Nephron progenitor cell (in vitro differentiated cells): ENCODE data around the gene SEC11C.

Source experiments
- DNase-seq: peaks from one replicate; pipeline ENCODE4 v3.0.0; 2021
- H3K27ac Mint-ChIP-seq: 2 replicates; pipeline ENCODE4 v1.8.0; 2021; ENCODE audit warnings: mild to moderate bottlenecking, moderate library complexity, mixed read lengths
- H3K27me3 Mint-ChIP-seq: 2 replicates; pipeline ENCODE4 v1.8.0; 2021; ENCODE audit warnings: mild to moderate bottlenecking, low read depth, mixed read lengths; ENCODE audit not compliant: poor library complexity
- H3K36me3 Mint-ChIP-seq: 2 replicates; pipeline ENCODE4 v1.8.0; 2021; ENCODE audit warnings: low read depth, mixed read lengths
- H3K4me1 Mint-ChIP-seq: 2 replicates; pipeline ENCODE4 v1.8.0; 2021; ENCODE audit warnings: mixed read lengths
- H3K4me3 Mint-ChIP-seq: 2 replicates; pipeline ENCODE4 v1.8.0; 2021; ENCODE audit warnings: mild to moderate bottlenecking, moderate library complexity, mixed read lengths
- H3K9me3 Mint-ChIP-seq: 2 replicates; pipeline ENCODE4 v1.8.0; 2021; ENCODE audit warnings: mild to moderate bottlenecking, moderate library complexity, mixed read lengths
- TF ChIP-seq, protein P1 (sequence below): fragments of 200-600 bp; sonication (generic); IDR thresholded peaks from 2 replicates; pipeline ENCODE4 v1.5.0; 2021; ENCODE audit warnings: antibody characterized with exemption

Gene SEC11C

DNA sequence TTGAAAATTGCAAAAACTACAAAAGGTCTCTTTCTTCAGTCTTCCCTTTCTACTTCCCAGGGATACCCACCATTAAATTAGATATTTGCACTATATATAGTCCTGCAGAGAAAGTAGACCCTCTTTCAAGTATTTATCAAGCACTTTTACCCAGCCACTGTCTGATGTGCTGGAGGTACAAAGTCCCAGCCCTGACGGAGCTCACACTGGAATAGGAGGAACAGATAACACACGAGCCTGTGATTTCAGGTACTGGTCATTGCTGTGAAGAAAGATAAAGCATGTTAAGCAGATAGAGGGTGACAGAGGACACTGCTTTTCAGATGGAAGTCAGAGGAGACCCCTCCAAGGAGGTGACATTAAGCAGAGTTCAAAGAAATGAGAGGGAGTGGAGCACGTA is 19.6 kb downstream of the SEC11C start:
- H3K36me3 Mint-ChIP-seq: peaks cover 5% of the 10 kb centered on the region
- H3K4me3 Mint-ChIP-seq: no peak overlapping the region
- no peak for DNase-seq
- TF ChIP-seq, protein P1, sequence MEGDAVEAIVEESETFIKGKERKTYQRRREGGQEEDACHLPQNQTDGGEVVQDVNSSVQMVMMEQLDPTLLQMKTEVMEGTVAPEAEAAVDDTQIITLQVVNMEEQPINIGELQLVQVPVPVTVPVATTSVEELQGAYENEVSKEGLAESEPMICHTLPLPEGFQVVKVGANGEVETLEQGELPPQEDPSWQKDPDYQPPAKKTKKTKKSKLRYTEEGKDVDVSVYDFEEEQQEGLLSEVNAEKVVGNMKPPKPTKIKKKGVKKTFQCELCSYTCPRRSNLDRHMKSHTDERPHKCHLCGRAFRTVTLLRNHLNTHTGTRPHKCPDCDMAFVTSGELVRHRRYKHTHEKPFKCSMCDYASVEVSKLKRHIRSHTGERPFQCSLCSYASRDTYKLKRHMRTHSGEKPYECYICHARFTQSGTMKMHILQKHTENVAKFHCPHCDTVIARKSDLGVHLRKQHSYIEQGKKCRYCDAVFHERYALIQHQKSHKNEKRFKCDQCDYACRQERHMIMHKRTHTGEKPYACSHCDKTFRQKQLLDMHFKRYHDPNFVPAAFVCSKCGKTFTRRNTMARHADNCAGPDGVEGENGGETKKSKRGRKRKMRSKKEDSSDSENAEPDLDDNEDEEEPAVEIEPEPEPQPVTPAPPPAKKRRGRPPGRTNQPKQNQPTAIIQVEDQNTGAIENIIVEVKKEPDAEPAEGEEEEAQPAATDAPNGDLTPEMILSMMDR: no peak
- peaks cover 7% of the 10 kb centered on the region for H3K27me3 Mint-ChIP-seq
- peaks cover 5% of the 10 kb centered on the region for H3K4me1 Mint-ChIP-seq
- H3K27ac Mint-ChIP-seq: no peak overlapping the region
- no peaks in the 10 kb centered on the region for H3K9me3 Mint-ChIP-seq

DNA sequence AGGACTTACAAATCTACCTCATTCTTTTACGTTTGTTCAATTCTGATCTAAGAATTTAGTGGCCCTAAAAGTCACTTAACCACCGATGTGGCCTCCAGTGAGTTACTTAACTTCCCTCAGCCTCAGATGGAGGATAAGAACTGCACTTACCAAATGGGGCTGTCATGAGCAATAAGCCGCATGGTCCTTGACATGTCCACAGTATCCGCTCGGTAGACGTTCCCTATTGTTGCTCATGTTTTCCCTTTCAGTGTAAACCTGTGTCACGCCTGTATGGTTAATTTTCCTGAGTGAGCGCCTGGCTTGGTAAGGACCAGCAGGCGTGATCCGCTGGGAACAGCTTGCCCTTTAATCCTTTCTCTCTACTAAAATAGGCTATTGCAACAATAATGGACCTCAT is 20.3 kb downstream of the SEC11C start:
- no peaks in the 10 kb centered on the region for H3K9me3 Mint-ChIP-seq
- no peak overlapping the region for H3K27ac Mint-ChIP-seq
- H3K36me3 Mint-ChIP-seq: peaks cover 5% of the 10 kb centered on the region
- TF ChIP-seq, protein P1: no peak
- H3K4me3 Mint-ChIP-seq: no peak overlapping the region
- H3K27me3 Mint-ChIP-seq: peaks cover 9% of the 10 kb centered on the region
- no peak for DNase-seq
- H3K4me1 Mint-ChIP-seq: peaks cover 5% of the 10 kb centered on the region

DNA sequence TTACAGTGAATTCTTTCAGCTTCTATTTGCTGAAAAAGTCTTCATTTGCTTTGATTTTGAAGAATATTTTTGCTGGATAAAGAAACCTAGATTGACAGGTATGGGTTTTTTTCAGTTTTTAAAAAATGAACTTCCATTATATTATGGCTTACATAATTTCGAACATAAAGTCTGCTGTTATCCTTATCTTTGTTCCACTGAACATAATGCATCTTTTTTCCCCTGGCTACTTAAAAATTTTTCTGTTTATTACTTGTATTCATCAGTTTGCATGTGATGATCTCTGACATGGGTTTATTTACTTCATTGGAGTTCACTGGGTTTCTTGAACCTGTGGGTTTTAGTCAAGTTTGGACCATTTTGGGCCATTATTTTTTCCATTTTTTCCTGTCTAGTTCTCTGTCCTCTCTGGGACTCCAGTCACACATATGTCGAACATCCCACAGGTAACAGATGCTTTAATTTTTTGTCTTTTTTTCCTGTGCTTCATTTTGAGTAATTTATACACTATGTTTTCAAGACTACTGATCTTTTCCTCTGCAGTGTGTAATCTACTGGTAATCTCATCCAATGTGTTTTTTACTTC is 33.1 kb downstream of the SEC11C start:
- Mint-ChIP-seq H3K4me1 (no peaks in the 10 kb centered on the region), H3K36me3 (peaks cover 11% of the 10 kb centered on the region), H3K4me3 (no peak overlapping the region), H3K27me3 (peaks cover 21% of the 10 kb centered on the region), H3K9me3 (peaks cover 63% of the 10 kb centered on the region), H3K27ac (no peak overlapping the region)
- TF ChIP-seq, protein P1: no peak
- no peak for DNase-seq

DNA sequence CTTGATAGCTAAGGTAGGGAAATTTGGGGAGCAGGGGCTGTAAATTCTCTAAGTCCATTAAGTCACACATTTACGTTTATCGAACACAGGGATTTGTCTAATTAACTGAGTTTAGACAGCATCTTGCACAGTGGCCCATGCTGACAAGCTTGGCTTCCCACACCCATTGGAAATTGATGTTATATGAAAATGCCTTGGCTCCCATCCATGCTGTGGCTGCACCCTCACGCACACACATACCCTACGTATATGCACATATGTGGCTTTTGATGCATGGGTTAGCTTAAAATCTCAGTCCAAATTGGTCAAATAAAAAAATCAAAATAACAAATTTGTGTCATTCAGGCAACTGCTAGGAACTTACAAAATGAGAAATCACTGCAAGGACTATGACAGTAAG is 37.8 kb downstream of the SEC11C start:
- Mint-ChIP-seq H3K4me3 (no peak overlapping the region), H3K4me1 (no peaks in the 10 kb centered on the region), H3K27ac (no peak overlapping the region), H3K36me3 (peaks cover 11% of the 10 kb centered on the region), H3K27me3 (peaks cover 11% of the 10 kb centered on the region), H3K9me3 (peaks cover 27% of the 10 kb centered on the region)
- TF ChIP-seq, protein P1: no peak
- no peak for DNase-seq

DNA sequence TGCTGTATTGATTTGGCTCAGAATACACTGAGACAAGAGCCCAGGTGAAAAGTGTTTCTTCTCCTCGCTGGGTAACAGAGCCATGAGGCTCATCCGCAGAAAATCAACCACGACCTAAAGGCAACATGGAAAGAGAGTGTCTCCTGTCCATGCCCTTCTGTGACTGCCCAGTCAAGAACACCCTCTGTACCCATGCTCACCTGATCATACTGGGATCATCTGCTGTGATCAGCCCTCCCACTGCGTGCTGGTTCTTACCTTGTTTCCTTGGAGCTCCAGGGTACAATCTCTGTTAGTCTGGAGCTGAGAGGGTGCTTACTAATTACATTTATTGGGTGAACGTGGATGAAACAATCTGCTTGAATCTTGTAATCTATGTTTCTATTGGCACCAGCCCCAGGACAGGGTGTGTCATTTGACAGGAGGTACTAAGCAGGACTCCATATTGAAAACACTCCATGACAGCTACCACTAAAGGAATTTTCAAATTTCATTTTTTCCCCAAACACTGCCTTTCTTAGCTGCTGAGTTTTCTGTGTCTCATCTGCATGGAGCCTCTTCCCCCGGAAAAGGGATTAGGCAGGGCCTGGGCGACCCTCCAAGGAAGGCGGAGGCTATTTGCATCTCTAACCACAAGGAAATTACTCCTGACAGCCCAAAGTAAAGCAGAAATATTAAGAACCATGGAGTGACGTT is 40.6 kb downstream of the SEC11C start:
- Mint-ChIP-seq H3K27me3 (peaks cover 12% of the 10 kb centered on the region), H3K4me3 (no peak overlapping the region), H3K27ac (no peak overlapping the region), H3K9me3 (peaks cover 1% of the 10 kb centered on the region), H3K36me3 (no peaks in the 10 kb centered on the region), H3K4me1 (no peaks in the 10 kb centered on the region)
- TF ChIP-seq, protein P1: no peak
- no peak for DNase-seq

DNA sequence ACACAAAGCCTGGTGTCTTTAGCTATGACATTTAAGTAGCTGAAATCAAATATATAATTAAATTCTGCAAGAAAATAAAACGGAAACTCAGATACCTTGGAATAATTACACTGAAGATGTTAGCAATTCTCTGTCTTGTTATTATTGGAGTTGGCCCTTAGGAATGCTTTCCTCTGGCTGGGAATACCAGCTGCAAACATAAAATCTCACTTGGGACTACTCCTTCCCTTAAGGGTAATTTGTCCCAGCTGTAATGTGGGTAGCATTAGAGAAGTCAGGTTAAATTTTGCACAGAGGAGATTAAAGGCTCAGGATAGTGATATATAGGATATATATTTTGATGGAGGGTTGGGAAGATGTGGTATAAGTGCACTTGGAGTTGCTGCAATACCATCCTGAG is 43.0 kb downstream of the SEC11C start:
- Mint-ChIP-seq H3K4me3 (no peak overlapping the region), H3K27ac (no peak overlapping the region), H3K4me1 (no peaks in the 10 kb centered on the region), H3K36me3 (no peaks in the 10 kb centered on the region), H3K9me3 (no peaks in the 10 kb centered on the region), H3K27me3 (peaks cover 15% of the 10 kb centered on the region)
- no peak for DNase-seq
- TF ChIP-seq, protein P1: no peak
